HL-60 (cell line): ENCODE measurements around the gene ACACA.

Source experiments
- GABPA ChIP-seq: IDR thresholded peaks from 2 replicates; pipeline ENCODE4 v1.6.1; 2012; ENCODE audit warnings: low read depth
- POLR2AphosphoS5 ChIP-seq: IDR thresholded peaks from 2 replicates; pipeline ENCODE4 v1.6.1; 2012; ENCODE audit warnings: low read depth
- SPI1 ChIP-seq: IDR thresholded peaks from 2 replicates; pipeline ENCODE4 v1.6.1; 2012; ENCODE audit warnings: low read depth, mild to moderate bottlenecking, borderline replicate concordance
- TF ChIP-seq, protein P1 (sequence below): IDR thresholded peaks from one replicate; pipeline ENCODE4 v1.5.1; 2011; ENCODE audit warnings: low read length, control low read depth, inconsistent platforms; ENCODE audit not compliant: insufficient read depth
- TF ChIP-seq, protein P2 (sequence below): IDR thresholded peaks from 2 replicates; pipeline ENCODE4 v1.6.1; 2012; ENCODE audit warnings: low read depth; ENCODE audit not compliant: insufficient replicate concordance

DNA sequence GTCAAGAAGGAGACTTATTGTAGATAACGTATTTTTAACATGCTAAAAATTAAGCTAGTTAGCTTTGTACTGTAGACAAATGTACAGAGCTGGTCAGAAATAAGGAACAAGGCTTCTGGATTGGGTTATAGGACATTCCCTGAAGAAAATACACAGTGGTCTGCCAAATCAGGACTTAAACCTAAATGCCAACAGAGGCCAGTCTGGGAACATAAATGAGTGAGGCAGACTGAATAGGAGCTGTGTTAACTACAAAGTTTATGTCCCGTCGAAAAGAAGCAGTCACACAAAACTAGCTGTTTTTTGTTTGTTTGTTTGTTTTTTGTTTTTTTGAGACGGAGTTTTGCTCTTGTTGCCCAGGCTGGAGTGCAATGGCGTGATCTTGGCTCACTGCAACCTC lies 151.2 kb downstream of the ACACA start:
- TF ChIP-seq, protein P1, sequence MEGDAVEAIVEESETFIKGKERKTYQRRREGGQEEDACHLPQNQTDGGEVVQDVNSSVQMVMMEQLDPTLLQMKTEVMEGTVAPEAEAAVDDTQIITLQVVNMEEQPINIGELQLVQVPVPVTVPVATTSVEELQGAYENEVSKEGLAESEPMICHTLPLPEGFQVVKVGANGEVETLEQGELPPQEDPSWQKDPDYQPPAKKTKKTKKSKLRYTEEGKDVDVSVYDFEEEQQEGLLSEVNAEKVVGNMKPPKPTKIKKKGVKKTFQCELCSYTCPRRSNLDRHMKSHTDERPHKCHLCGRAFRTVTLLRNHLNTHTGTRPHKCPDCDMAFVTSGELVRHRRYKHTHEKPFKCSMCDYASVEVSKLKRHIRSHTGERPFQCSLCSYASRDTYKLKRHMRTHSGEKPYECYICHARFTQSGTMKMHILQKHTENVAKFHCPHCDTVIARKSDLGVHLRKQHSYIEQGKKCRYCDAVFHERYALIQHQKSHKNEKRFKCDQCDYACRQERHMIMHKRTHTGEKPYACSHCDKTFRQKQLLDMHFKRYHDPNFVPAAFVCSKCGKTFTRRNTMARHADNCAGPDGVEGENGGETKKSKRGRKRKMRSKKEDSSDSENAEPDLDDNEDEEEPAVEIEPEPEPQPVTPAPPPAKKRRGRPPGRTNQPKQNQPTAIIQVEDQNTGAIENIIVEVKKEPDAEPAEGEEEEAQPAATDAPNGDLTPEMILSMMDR, result no peak
- TF ChIP-seq POLR2AphosphoS5, result no peak
- no peak for TF ChIP-seq SPI1
- no peak for TF ChIP-seq GABPA
- TF ChIP-seq, protein P2, sequence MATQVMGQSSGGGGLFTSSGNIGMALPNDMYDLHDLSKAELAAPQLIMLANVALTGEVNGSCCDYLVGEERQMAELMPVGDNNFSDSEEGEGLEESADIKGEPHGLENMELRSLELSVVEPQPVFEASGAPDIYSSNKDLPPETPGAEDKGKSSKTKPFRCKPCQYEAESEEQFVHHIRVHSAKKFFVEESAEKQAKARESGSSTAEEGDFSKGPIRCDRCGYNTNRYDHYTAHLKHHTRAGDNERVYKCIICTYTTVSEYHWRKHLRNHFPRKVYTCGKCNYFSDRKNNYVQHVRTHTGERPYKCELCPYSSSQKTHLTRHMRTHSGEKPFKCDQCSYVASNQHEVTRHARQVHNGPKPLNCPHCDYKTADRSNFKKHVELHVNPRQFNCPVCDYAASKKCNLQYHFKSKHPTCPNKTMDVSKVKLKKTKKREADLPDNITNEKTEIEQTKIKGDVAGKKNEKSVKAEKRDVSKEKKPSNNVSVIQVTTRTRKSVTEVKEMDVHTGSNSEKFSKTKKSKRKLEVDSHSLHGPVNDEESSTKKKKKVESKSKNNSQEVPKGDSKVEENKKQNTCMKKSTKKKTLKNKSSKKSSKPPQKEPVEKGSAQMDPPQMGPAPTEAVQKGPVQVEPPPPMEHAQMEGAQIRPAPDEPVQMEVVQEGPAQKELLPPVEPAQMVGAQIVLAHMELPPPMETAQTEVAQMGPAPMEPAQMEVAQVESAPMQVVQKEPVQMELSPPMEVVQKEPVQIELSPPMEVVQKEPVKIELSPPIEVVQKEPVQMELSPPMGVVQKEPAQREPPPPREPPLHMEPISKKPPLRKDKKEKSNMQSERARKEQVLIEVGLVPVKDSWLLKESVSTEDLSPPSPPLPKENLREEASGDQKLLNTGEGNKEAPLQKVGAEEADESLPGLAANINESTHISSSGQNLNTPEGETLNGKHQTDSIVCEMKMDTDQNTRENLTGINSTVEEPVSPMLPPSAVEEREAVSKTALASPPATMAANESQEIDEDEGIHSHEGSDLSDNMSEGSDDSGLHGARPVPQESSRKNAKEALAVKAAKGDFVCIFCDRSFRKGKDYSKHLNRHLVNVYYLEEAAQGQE, result no peak
